Erythroblast (primary cell): ENCODE results near the gene ARHGAP45.

Experiments used
- GATA1 ChIP-seq: IDR thresholded peaks from 2 replicates; pipeline ENCODE4 v1.6.1; 2011; ENCODE audit warnings: low read depth, mild to moderate bottlenecking, control low read depth, low read length, moderate library complexity
- POLR2A ChIP-seq: IDR thresholded peaks from 2 replicates; pipeline ENCODE4 v1.6.1; 2011; ENCODE audit warnings: mild to moderate bottlenecking, low read length

GRCh38 chr19:1058112-1058511 lies 8.9 kb upstream of the ARHGAP45 start:
- TF ChIP-seq POLR2A (no peak), GATA1 (no peak)
